ENCODE results near the gene HNF4A. TPM values are rescaled to one million over a fixed set of nuclear protein-coding genes. Genes with fewer than 3 reads are reported as not detected.

The HNF4A gene
- total RNA-seq, 1 donor, result not detected

- H3K4me2 ChIP-seq (ENCODE audit: insufficient read depth, low read length), result no peak overlapping the region
Observed at GRCh38 chr20:44400671-44400969, 45.1 kb downstream of the HNF4A start.

GRCh38 chr20:44400970-44401769 is 45.7 kb downstream of the HNF4A start:
- TF ChIP-seq CTCF (IDR thresholded peaks at IDR 0.05; ENCODE audit: extremely low read depth, low read depth, low read length), result no peak
- DNase-seq (ENCODE audit: insufficient read length, low spot score, missing footprints), result peak; percentile 58
- H4K20me1 ChIP-seq (ENCODE audit: insufficient read depth, low read length), result no peaks in the 10 kb centered on the region
- no peak overlapping the region for H2AFZ ChIP-seq (ENCODE audit: low read length)
- H3K4me2 ChIP-seq (ENCODE audit: insufficient read depth, low read length), result no peak overlapping the region
- H3K27me3 ChIP-seq (ENCODE audit: insufficient read depth, low read length), result peaks cover 7% of the 10 kb centered on the region
- H3K79me2 ChIP-seq (ENCODE audit: insufficient read depth, low read length), result no peaks in the 10 kb centered on the region
- H3K27ac ChIP-seq (ENCODE audit: low read depth, low read length), result no peak overlapping the region
- no peak overlapping the region for H3K4me3 ChIP-seq (ENCODE audit: insufficient read depth, low read length)
- H3K36me3 ChIP-seq (ENCODE audit: insufficient read depth, low read length), result no peaks in the 10 kb centered on the region
- no peaks in the 10 kb centered on the region for H3K9me3 ChIP-seq (ENCODE audit: low read depth, low read length)
- peaks cover 3% of the 10 kb centered on the region for H3K4me1 ChIP-seq (ENCODE audit: insufficient read depth, low read length)

More at GRCh38 chr20:44400671-44400969, 45.1 kb downstream of the HNF4A start:
- H2AFZ ChIP-seq (ENCODE audit: low read length), result no peak overlapping the region
- peak; percentile 58 for DNase-seq (ENCODE audit: insufficient read length, low spot score, missing footprints)
- no peak overlapping the region for H3K4me3 ChIP-seq (ENCODE audit: insufficient read depth, low read length)
- H3K27ac ChIP-seq (ENCODE audit: low read depth, low read length), result no peak overlapping the region
- no peak for TF ChIP-seq CTCF (IDR thresholded peaks at IDR 0.05; ENCODE audit: extremely low read depth, low read depth, low read length)
- H3K4me1 ChIP-seq (ENCODE audit: insufficient read depth, low read length), result peaks cover 3% of the 10 kb centered on the region
- no peaks in the 10 kb centered on the region for H3K79me2 ChIP-seq (ENCODE audit: insufficient read depth, low read length)
- H3K36me3 ChIP-seq (ENCODE audit: insufficient read depth, low read length), result no peaks in the 10 kb centered on the region
- no peaks in the 10 kb centered on the region for H3K9me3 ChIP-seq (ENCODE audit: low read depth, low read length)
- no peaks in the 10 kb centered on the region for H4K20me1 ChIP-seq (ENCODE audit: insufficient read depth, low read length)
- H3K27me3 ChIP-seq (ENCODE audit: insufficient read depth, low read length), result peaks cover 12% of the 10 kb centered on the region

DNA sequence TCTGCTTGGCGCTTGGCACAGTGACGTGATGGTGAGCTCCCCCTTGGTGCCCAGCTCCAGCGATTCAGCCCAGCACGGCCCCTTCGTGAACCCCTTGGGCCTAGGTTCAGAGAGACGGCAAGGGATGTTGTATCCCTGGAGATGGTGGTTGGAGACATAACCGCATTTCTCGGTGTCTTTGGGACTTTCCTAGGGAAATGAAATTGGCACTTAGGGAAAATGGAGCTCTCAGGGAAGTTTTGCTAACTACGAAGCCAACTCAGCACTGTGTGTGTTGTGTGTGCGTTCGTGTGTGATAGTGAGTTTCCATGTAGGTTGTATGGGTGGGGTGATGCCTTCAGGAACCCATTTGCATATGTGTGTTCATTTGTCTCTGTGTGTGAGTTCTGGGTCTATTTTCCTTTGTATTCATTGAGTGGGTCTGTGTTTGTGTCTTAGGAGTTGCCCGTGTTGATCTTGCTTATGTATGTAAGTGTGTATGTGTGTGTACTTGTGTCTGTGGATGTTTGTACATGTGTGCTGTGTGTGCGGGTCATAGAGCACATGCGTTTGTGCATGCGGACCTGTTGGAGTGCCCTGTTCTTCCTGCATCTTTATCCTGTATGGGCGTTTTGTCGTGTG is 46.4 kb downstream of the HNF4A start:
- H4K20me1 ChIP-seq (ENCODE audit: insufficient read depth, low read length), result no peaks in the 10 kb centered on the region
- peaks cover 4% of the 10 kb centered on the region for H3K27me3 ChIP-seq (ENCODE audit: insufficient read depth, low read length)
- H3K4me1 ChIP-seq (ENCODE audit: insufficient read depth, low read length), result peaks cover 3% of the 10 kb centered on the region
- no peak overlapping the region for H3K4me2 ChIP-seq (ENCODE audit: insufficient read depth, low read length)
- H3K27ac ChIP-seq (ENCODE audit: low read depth, low read length), result no peak overlapping the region
- no peaks in the 10 kb centered on the region for H3K79me2 ChIP-seq (ENCODE audit: insufficient read depth, low read length)
- H2AFZ ChIP-seq (ENCODE audit: low read length), result no peak overlapping the region
- H3K9me3 ChIP-seq (ENCODE audit: low read depth, low read length), result no peaks in the 10 kb centered on the region
- H3K36me3 ChIP-seq (ENCODE audit: insufficient read depth, low read length), result no peaks in the 10 kb centered on the region
- DNase-seq (ENCODE audit: insufficient read length, low spot score, missing footprints), result peak; percentile 81
- TF ChIP-seq CTCF (IDR thresholded peaks at IDR 0.05; ENCODE audit: extremely low read depth, low read depth, low read length), result no peak
- H3K4me3 ChIP-seq (ENCODE audit: insufficient read depth, low read length), result no peak overlapping the region

DNA sequence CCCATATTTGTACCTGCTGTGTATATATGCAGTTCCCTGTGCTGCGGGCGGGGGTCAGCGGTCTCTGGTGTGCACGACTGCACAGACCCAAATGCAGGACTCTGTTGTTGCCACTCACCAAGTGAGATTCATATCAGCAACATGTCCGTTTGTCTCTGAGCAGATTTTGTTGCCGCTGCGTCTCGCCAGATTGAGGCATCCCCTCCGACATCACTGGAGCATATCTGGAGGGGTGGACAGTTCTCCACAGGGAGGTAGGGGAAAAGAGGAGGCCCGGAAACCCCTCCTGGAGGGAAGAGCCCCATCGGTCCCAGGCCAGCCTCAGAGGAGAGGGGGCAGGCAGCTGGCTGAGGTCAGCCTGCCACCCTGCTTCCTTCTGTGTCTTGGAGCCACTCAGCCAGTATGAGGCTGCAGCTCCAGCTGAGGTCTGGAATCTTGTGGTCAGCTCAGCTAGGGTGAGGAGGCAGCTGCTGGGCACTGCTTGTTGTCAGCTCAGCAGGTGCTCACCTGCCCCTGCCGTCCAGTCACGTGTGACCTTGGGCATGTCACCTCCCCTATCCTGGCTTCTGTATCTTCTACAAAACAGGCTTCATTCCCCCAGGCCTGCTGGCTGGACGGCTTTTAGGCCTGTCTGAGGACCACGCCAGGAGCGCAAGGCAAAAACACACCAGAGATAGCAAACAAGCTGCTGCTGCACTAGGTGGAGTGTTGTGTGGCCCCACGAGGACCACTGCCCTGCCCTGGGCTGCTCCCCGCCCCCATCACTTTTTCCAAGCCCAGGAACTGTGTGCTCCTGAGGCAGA is 47.1 kb downstream of the HNF4A start:
- Histone ChIP-seq H3K4me2 (ENCODE audit: insufficient read depth, low read length) (no peak overlapping the region), H3K27me3 (ENCODE audit: insufficient read depth, low read length) (peaks cover 4% of the 10 kb centered on the region), H2AFZ (ENCODE audit: low read length) (no peak overlapping the region), H3K27ac (ENCODE audit: low read depth, low read length) (no peak overlapping the region), H3K9me3 (ENCODE audit: low read depth, low read length) (no peaks in the 10 kb centered on the region), H4K20me1 (ENCODE audit: insufficient read depth, low read length) (no peaks in the 10 kb centered on the region), H3K4me3 (ENCODE audit: insufficient read depth, low read length) (no peak overlapping the region), H3K4me1 (ENCODE audit: insufficient read depth, low read length) (peaks cover 9% of the 10 kb centered on the region), H3K36me3 (ENCODE audit: insufficient read depth, low read length) (no peaks in the 10 kb centered on the region), H3K79me2 (ENCODE audit: insufficient read depth, low read length) (no peaks in the 10 kb centered on the region)
- TF ChIP-seq CTCF (IDR thresholded peaks at IDR 0.05; ENCODE audit: extremely low read depth, low read depth, low read length), result no peak
- DNase-seq (ENCODE audit: insufficient read length, low spot score, missing footprints), result peak; percentile 69
